Spleen (tissue), 11 donors: ENCODE results near the gene MYOT. TPM values are rescaled to one million over a fixed set of nuclear protein-coding genes. Genes with fewer than 3 reads are reported as not detected.

Source experiments
- DNase-seq: peaks from one replicate; pipeline ENCODE4 v3.0.0-alpha.2; 2020
- H3K27ac ChIP-seq, 8 donors: fragments of 200-600 bp; sonication (generic) in 7 of 8; 1 replicate in 4 of 8; 2 replicates in 4 of 8; pipeline versions ENCODE4 v1.5.0 to v1.8.0; 2016 to 2021; ENCODE audit warnings: inconsistent platforms in 4 of 8, mild to moderate bottlenecking in 4 of 8, moderate library complexity in 1 of 8
- H3K27me3 ChIP-seq, 7 donors: fragments of 200-600 bp; sonication (generic) in 6 of 7; replicated peaks in 1 of 7; 1 replicate in 4 of 7; 2 replicates in 3 of 7; pipeline versions ENCODE4 v1.5.0 to v1.8.0; 2016 to 2021; ENCODE audit warnings: inconsistent platforms in 3 of 7, mild to moderate bottlenecking in 1 of 7
- H3K36me3 ChIP-seq, 6 donors: fragments of 200-600 bp; sonication (generic) in 5 of 6; 1 replicate in 4 of 6; 2 replicates in 2 of 6; pipeline versions ENCODE4 v1.5.0 to v1.8.0; 2016 to 2021; ENCODE audit warnings: inconsistent platforms in 2 of 6
- H3K4me1 ChIP-seq, 6 donors: fragments of 200-600 bp; sonication (generic) in 5 of 6; 1 replicate in 3 of 6; 2 replicates in 3 of 6; pipeline versions ENCODE4 v1.5.0 to v1.8.0; 2016 to 2021; ENCODE audit warnings: inconsistent platforms in 3 of 6
- H3K4me3 ChIP-seq, 8 donors: fragments of 200-600 bp; sonication (generic) in 7 of 8; 1 replicate in 4 of 8; 2 replicates in 4 of 8; pipeline versions ENCODE4 v1.5.0 to v1.8.0; 2016 to 2021; ENCODE audit warnings: inconsistent platforms in 4 of 8, mild to moderate bottlenecking in 4 of 8, moderate library complexity in 2 of 8
- H3K9me3 ChIP-seq, 8 donors: fragments of 200-600 bp; sonication (generic) in 7 of 8; 1 replicate in 4 of 8; 2 replicates in 4 of 8; pipeline versions ENCODE4 v1.5.0 to v1.8.0; 2016 to 2021; ENCODE audit warnings: inconsistent platforms in 4 of 8
- CTCF ChIP-seq, 11 experiments: fragments of 200-600 bp in 7 of 11; fragments of 450-650 bp in 4 of 11; sonication (generic) in 4 of 11; IDR thresholded peaks in 8 of 11; conservative IDR thresholded peaks in 3 of 11; 1 replicate in 7 of 11; 2 replicates in 4 of 11; pipeline versions ENCODE4 v1.4.0 to v1.8.0; 2016 to 2021; ENCODE audit warnings: antibody characterized with exemption in 11 of 11, inconsistent platforms in 4 of 11, mild to moderate bottlenecking in 1 of 11
- POLR2A ChIP-seq, 3 donors: fragments of 450-650 bp; IDR thresholded peaks; one replicate each; pipeline ENCODE4 v1.5.1; 2017; ENCODE audit warnings: antibody characterized with exemption in 3 of 3, mild to moderate bottlenecking in 1 of 3
- POLR2AphosphoS5 ChIP-seq, 3 donors: sonication (generic); formaldehyde crosslinking; IDR thresholded peaks; one replicate each; pipeline ENCODE4 v1.5.1; 2017; ENCODE audit warnings: antibody characterized with exemption in 3 of 3
- WGBS, 5 donors: extraction: QIAGEN DNeasy Blood & Tissue Kit in 3 of 5; methylation state at CpG; one replicate each; pipeline versions ENCODE4 v1.1.5 to v1.1.7; 2013 to 2018; 5-methylcytosine and 5-hydroxymethylcytosine counted together
- intact Hi-C: fragments of 100-400 bp; cut with DNase I; formaldehyde crosslinking; loops from one replicate; pipeline ENCODE4 v1.15.0; 2023; ENCODE audit warnings: low total_unique reads
- polyA plus RNA-seq, 3 donors: library from polyadenylated mRNA; stranded (reverse); fragments of 200-250 nt; gene quantifications; one replicate each; pipeline ENCODE4 v1.2.1, GENCODE V29; 2013
- total RNA-seq, 7 donors: library from RNA; depleted of rRNA in 3 of 7; stranded (reverse); fragments of >200 nt in 3 of 7; fragmentation: NEBNext Ultra II Directional in 4 of 7; extraction: Animal tissue kit (Norgen Biotek cat#: 25700) in 4 of 7; gene quantifications; one replicate each; pipeline versions ENCODE4 v1.1.0 to v1.2.1, GENCODE V29; 2016 to 2021
- donor health status: healthy with polysubstance abuse.
- donor health status: DM: no; HTN: no; CAD: no; lungs with moderate emphysema.
- donor health status: DM: no; HTN: no; CAD: no.
- donor health status: Bipolar disorder and iron deficiency.
- donor health status: healthy.
- donor health status: DM: no; HTN: no; CAD: no.
- donor health status: DM: yes; HTN: yes; CAD: no.

MYOT gene
- total and polyA plus RNA-seq, 10 donors = 0.27 to 0.94 (median 0.66) TPM; not detected in 3

GRCh38 chr5:137896560-137896959, 28.9 kb downstream of the MYOT start:
- intact Hi-C loops = no loop called here

GRCh38 chr5:137899493-137899892, 31.8 kb downstream of the MYOT start:
- 80 to 92% (median 83%) methylated on average over 3 of the region's 3 CpGs for WGBS, 5 donors
- Histone ChIP-seq H3K36me3 (no peaks in the 10 kb centered on the region), H3K4me3 (no peak overlapping the region), H3K27ac (no peak overlapping the region), H3K4me1 (peaks cover 0 to 45% (median 13%) of the 10 kb centered on the region in 6 donors), H3K9me3 (no peaks in the 10 kb centered on the region), H3K27me3 (no peaks in the 10 kb centered on the region)
- intact Hi-C loops = no loop called here
- no peak for TF ChIP-seq CTCF (IDR thresholded peaks at IDR 0.05 in 8 of 11, conservative IDR thresholded peaks at IDR 0.05 in 3 of 11)
- TF ChIP-seq POLR2AphosphoS5 (IDR thresholded peaks at IDR 0.05) = no peak
- no peak for TF ChIP-seq POLR2A (IDR thresholded peaks at IDR 0.05)
- DNase-seq = no peak

More at GRCh38 chr5:137896560-137896959, 28.9 kb downstream of the MYOT start:
- Histone ChIP-seq H3K27me3 (no peaks in the 10 kb centered on the region), H3K36me3 (no peaks in the 10 kb centered on the region), H3K4me1 (peaks cover 0 to 47% (median 12%) of the 10 kb centered on the region in 6 donors), H3K4me3 (no peak overlapping the region), H3K27ac (no peak overlapping the region), H3K9me3 (no peaks in the 10 kb centered on the region)
- TF ChIP-seq CTCF (IDR thresholded peaks at IDR 0.05 in 8 of 11, conservative IDR thresholded peaks at IDR 0.05 in 3 of 11) (no peak), POLR2AphosphoS5 (IDR thresholded peaks at IDR 0.05) (no peak), POLR2A (IDR thresholded peaks at IDR 0.05) (no peak)
- no peak for DNase-seq
- 88 to 95% (median 92%) methylated on average over 3 of the region's 3 CpGs for WGBS, 5 donors

GRCh38 chr5:137901011-137901817, 33.6 kb downstream of the MYOT start:
- Histone ChIP-seq H3K36me3 (no peaks in the 10 kb centered on the region), H3K27ac (peak overlapping the region in 2 of 8 donors; percentile 24 to 32), H3K9me3 (no peaks in the 10 kb centered on the region), H3K4me3 (no peak overlapping the region), H3K27me3 (no peaks in the 10 kb centered on the region), H3K4me1 (peaks cover 0 to 43% (median 13%) of the 10 kb centered on the region in 6 donors)
- 66 to 73% (median 70%) methylated on average over 5 of the region's 5 CpGs for WGBS, 5 donors
- intact Hi-C loops = no loop called here
- no peak for DNase-seq
- TF ChIP-seq POLR2AphosphoS5 (IDR thresholded peaks at IDR 0.05) = no peak
- TF ChIP-seq POLR2A (IDR thresholded peaks at IDR 0.05) = no peak
- TF ChIP-seq CTCF (IDR thresholded peaks at IDR 0.05 in 8 of 11, conservative IDR thresholded peaks at IDR 0.05 in 3 of 11) = no peak

GRCh38 chr5:137902408-137903133, 34.9 kb downstream of the MYOT start:
- WGBS, 5 donors = 97 to 100% (median 98%) methylated on average over 1 of the region's 1 CpG
- H3K36me3 ChIP-seq = no peaks in the 10 kb centered on the region
- no peaks in the 10 kb centered on the region for H3K9me3 ChIP-seq
- TF ChIP-seq CTCF (IDR thresholded peaks at IDR 0.05 in 8 of 11, conservative IDR thresholded peaks at IDR 0.05 in 3 of 11) (no peak), POLR2A (IDR thresholded peaks at IDR 0.05) (no peak), POLR2AphosphoS5 (IDR thresholded peaks at IDR 0.05) (no peak)
- no peak overlapping the region for H3K4me3 ChIP-seq
- intact Hi-C loops = no loop called here
- no peaks in the 10 kb centered on the region for H3K27me3 ChIP-seq
- no peak for DNase-seq
- no peak overlapping the region for H3K27ac ChIP-seq
- peaks cover 0 to 30% (median 13%) of the 10 kb centered on the region in 6 donors for H3K4me1 ChIP-seq
